Fibroblast of skin of abdomen (primary cell): ENCODE results near the gene NUMA1.

ENCODE experiments used
- DNase-seq: peaks from one replicate; pipeline ENCODE4 v3.0.0-alpha.2; 2013

The NUMA1 gene

DNA sequence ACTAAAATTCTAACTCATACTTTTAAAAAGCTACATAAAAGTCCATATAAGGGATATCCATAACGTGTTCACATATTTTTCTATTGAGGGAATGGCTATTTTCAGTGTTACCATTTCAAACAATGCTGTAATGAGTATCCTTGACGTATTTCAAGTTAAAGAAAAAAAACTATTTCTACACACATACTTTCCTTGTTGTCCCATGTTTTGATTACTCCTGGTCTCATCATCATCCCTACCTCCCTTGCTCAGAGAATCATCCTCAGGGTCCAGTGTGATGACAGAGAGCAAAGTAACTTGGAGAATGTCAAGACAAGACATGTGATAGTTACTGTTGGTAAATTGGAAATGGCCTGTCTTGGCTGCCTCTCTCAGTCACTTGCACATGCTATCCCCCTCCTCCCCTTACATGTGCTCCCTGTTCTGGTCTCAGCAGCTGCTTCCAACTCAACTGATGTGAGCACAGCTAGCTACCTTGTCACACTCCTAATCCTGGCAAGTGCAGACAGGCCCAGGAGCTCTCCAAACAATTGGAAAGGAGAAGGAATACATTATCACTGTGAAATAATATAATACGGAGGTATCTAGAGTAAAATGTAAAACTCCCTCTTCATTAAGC, 21.8 kb downstream of the NUMA1 start:
- peak; percentile 59 for DNase-seq

GRCh38 chr11:72048766-72049460, 31.4 kb downstream of the NUMA1 start:
- no peak for DNase-seq

DNA sequence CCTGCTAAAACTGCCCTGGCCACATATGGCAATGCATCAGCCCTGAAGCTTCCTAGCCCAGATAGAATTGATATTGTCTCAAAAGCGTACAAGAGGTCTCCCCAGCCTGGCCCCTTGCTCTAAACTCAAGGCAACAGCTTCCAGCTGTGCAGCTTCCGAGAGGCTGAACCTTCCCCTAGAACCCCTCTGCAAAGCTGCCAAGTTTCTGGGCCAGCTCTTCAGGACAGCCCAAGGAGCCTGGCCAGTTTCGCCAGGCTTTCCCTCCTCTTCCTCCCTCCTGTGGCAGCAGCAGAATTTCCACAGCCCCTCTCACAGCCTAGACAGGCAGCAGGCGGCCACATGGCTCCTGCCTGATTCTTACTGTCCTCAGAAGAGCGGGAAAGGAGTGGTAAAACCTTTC, 34.5 kb downstream of the NUMA1 start:
- no peak for DNase-seq

- DNase-seq, result no peak
Observed at GRCh38 chr11:72042064-72042745, 38.1 kb downstream of the NUMA1 start.

- DNase-seq, result peak; percentile 78
Observed at GRCh38 chr11:72041364-72042063, 38.8 kb downstream of the NUMA1 start.

DNA sequence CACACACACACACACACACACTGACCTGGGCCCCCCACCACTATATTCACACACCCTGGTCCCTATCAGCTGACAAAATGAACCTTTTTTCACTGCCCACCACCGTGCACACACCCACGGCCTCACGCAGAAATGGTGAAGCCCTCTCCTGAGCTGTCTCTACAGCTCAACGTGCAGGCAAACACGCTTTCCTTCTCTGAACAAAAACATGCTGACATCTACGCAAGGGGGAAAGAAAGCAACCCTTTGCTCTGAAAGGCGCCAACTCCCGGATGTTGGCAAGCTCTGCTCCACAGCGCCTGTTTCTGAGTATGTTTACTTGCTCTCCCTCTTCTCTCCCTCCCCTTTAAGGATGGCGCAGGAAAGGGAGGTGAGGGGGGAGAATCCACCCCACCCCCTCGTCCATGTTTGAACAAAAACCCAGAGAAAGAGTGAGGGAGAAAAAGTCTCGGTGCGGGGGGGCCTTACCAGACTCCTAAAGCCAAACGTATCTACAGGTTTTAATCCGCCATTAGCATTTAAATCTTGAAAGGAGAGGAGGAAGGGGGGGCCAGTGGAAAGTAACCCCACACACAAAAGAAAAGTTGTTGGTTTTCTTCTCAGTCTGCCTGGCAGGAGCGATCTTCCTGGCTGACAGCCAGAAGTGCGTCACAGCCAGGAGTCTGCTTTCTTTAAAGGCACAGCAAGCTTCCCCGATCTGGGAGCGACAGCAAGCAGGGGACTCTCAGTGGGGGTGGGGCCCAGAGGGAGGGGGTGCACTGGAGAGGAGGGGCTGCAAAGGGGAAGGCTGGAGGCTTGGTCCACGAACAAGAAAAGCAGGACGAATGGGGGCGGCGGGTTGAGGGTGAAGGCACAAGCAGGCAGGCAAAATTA, 39.6 kb downstream of the NUMA1 start:
- peak; percentile 96 for DNase-seq

- no peak for DNase-seq
Observed at GRCh38 chr11:72039856-72040401, 40.4 kb downstream of the NUMA1 start.

DNA sequence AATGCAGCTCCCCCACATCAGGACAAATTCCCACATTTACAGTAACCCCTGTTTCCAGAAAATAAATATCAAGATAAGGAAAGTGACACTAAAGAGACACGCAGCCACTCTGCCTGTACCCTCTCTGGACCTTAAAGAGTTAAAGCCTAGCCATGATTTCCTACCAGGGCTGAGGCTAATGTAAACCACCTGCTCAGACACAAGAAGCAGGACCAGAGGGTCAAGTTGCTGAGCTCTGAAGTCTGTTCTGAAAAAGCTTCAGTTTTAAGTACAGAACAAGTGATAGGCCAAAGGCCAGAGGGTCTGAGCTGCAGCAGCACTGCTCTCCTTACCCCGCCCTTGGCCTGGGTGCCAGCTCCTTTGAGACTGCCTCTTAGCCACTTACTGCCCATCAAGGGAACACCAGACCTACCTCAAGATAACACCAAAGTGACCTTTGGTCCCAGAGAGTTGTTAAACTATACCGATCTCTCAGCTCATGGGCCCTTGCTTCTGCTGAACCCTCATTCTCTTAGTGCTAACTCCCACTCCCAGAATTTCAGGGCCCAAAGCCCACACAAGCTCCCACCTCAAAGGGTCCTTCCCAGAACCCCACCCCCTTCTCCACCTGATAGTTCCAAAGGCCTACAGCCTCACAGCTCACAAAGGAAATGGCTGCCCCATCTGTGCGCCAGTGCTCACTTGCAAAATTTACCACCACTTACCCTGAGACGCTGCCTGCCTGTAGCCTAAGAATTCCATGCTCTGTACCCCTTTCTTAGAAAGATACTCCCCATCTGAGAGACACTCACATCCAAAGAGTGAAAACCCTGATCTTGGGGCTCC, 41.1 kb downstream of the NUMA1 start:
- DNase-seq, result peak; percentile 35

DNA sequence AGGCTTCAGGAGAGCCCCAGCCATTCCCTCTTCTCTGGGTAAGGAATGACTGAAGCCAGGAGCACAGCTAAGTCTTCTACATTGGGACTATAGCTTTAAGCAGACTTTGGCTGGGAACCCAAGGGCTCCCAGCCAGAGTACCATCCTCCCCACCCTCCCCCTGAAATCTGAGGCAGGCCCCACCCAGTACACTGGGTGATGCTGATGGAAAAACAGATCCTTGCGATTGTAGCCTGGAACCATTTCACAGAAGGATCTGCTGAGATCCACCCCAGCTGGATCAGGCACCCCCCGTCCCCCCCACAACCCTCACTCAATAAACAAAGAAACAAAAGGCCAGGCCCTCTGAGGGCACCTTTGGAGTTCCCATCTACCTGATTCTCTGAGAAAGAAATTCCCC, 41.9 kb downstream of the NUMA1 start:
- DNase-seq, result peak; percentile 74

DNA sequence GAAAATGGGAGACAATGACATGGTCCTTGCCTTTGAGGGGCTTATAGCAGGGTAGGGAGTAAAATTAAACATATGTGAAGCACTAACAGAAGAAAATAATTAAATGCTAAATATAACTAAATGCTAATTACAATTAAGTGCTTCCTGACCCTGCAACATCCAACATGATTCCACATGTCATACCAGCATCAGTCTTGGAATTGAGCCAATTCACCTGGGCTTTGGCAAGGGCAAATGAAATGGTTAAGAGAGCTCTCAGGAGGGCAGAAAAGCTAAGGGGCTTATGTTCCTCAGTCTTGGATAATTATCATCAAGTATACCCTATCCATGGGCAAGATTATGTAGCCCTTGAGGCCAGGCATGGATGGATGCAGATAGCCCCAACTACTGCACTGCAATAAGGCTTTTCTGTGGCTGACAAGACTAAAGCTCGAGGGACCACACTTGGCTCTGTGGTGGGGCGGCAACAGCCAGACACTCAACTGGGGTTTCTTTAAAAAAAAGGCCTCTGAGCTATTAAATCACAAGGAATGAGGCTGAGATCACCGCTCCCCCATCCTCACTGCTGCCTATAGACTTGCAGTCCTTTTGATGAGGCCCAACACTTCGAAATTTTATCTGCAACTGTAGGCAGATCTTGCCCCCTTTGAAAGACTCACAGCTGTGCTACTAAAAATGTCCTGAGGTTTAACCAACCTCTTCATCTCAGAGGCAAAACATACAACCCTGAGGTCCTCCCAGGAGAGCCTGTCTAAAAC, 42.6 kb downstream of the NUMA1 start:
- DNase-seq, result peak; percentile 32

GRCh38 chr11:72036687-72037086, 43.7 kb downstream of the NUMA1 start:
- DNase-seq, result no peak

DNA sequence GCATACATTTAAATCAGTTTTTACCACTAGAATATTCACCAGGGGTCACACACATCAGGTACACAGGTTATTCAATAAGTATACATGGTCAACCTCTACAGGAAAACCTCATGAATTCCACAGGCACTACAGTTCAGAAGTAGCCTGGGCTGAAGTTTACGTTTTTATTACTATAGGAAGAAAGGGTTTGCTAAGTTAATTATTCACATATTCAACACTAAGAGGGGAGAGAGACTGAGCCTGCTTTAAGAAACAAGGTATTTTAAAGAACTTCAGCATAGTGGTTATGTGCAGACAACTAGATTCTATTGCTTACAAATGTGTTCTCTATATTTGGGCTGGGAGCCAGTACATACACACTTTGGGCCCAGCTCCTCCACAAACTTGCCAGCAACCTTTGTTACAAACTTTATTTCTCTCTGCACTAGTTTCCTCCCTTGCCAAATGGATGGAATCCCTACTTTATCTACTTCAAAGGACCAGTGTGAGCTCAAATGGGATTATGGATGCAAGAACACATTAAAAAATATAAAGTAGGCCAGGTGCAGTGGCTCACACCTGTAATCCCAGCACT, 49.8 kb downstream of the NUMA1 start:
- no peak for DNase-seq

DNA sequence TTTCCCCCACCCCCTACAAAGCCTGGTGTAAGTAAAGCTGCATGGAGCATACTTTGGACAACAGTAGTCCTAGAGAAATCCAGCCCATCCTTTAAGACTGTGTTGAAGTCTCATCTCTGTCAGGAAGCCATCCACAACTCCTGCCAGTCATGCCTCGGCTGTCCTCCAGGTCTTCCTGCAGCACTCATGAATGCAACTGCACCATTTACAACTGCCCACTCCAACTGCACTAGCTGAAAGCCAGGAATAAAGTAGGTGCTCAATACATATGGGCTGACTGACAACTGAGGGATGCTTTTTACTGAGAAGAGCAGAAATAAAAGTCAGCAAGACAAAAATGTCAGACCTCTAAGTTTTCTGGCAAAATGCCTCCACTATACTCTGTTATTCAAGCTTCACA, 54.3 kb downstream of the NUMA1 start:
- DNase-seq, result no peak

DNA sequence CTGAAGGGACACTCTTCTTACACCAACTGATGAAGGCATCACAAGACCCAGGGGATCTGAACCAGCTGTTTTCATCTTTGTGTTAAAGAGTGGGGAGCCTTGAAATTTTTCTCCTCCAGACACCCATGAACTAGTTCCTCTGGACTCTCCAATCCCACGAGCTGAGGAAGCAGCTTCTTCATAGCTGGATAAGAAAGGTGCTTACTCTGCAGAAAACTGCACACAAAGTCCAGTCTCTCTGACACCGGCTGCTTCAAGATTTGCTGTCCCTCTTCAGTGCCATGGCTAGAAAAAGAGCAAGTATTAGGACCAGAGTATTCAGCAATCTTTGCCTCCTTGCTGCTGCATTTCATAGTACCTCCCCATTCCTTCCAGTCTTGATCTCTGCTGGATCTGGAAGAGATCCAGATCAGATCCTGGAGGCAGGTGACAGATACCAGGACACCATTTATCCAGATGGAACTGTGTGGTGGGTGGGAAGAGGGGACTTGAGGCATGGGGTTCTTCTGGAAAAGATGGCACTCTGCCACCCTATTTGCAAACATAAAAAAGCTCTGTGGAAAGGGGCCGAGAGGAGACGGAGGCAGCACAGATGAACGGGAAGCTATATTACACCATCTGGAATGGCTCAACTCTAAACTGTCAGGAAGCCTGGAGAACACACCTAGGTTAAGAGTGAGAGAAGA, 56.1 kb downstream of the NUMA1 start:
- no peak for DNase-seq

DNA sequence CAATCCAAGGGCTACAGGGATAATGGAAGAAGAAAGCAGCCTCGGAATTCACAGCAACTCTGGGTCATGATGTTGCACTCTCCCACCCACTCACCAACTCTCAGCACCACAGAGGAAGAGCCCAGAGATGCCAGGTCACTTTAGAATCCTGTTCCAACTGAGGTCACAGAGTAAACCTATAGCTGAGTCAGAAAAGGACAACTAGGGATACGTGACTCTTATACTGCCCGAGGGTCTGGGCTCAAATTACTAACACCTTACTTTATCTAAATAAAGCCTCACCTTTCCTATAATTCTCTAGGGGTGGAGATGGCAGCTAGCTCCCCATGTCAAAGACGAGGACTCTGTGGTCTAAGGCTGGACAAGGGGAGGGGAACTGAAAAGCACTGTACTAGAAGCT, 57.0 kb downstream of the NUMA1 start:
- no peak for DNase-seq

DNA sequence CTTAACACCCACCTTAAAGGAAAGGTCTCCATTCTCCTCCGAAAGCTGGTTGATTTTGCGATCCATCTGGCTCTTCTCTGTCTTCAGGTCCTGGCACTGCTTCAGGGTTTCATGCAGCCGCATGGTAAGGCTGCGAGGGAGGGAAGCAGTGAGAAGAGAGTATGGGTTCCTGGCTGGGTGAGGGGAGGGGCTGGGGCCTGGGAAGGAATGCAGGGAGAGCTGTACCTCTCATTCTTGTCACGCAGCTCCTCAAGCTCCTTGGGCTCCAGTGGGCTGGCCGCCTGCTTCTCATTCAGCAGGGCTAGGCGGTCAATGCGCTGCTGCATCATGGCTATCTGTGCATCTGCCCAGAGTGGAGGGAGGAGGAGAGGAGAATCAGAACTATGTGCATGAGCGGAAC, 62.2 kb downstream of the NUMA1 start:
- DNase-seq, result no peak

GRCh38 chr11:72015511-72016061, 64.8 kb downstream of the NUMA1 start:
- peak; percentile 17 for DNase-seq

GRCh38 chr11:72014761-72015320, 65.5 kb downstream of the NUMA1 start:
- no peak for DNase-seq
